NCI-H345 (cell line): ENCODE results near the gene TCF12.

Experiments used
- DNase-seq: peaks from one replicate; lab custom pipeline; 2025; lab: John Stamatoyannopoulos, UW

TCF12 gene

DNA sequence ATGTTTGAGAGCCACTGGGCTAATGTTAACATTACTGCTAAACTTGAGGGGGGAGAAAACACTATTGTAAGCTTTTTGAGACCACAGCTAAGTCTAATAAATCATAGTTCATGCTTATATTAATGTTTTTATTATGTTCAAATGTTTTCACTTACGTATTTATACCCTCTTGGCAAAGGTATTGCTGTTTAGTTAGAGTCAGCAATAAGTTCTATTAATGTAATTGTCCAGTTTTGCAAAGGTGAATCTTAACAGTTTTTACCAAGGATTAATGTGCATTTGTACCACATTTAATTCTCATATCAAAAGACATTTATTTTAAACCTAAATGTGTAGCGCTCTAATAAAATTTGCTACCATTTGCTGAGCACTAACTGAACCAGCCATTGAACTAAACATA, 251.2 kb downstream of the TCF12 start:
- DNase-seq: no peak

DNA sequence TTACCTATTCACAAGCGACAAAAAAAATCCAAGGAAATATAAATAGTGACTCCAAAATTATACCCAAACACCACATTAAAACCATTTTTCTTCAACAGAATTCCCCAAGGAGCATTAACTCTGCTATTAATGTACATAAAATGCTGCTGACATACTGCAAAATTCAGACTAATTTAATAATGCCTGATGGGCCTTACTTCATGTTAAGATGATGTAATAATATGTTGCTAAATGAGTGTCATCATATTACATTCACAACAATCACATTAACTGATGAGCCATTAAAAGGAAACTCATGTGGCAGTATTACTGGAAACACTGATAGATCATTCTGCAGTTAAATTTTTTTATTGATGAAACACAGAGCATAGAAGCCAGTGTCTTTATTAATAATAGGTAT, 253.0 kb downstream of the TCF12 start:
- DNase-seq: no peak

DNA sequence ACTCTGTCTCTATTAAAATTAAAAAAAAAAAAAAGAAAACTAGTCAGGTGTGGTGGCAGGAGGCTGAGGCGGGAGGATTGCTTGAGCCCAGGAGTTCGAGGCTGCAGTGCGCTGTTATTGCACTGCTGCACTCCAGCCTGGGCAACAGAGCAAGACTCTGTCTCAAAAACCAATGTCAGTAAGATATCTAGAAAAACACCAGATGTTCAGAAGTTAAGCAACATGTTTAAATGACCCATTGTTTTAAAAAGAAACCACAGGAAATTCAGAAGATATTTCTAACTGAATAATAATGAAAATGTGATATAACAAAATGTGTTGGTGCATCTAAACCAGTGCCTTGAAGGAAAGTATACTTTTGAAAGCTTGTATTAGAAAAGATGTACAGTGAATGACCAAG, 254.5 kb downstream of the TCF12 start:
- DNase-seq: no peak

DNA sequence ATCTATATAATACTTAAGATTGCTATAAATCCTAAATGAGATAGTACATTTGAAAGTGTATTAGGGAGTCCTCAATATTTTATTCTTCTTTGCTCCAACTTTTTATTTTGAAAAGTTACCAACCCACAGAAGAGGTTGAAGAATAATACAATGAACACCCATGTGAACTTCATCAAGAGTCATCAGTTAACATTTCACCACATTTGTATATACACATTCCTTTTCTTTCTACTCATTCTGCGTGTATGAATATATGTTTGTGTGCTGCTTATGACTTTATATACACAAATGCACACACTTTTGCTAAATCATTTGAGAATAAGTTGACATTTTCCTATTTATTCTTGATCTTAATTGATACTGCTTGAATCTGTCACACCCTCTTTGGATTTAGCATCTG, 264.6 kb downstream of the TCF12 start:
- no peak for DNase-seq

DNA sequence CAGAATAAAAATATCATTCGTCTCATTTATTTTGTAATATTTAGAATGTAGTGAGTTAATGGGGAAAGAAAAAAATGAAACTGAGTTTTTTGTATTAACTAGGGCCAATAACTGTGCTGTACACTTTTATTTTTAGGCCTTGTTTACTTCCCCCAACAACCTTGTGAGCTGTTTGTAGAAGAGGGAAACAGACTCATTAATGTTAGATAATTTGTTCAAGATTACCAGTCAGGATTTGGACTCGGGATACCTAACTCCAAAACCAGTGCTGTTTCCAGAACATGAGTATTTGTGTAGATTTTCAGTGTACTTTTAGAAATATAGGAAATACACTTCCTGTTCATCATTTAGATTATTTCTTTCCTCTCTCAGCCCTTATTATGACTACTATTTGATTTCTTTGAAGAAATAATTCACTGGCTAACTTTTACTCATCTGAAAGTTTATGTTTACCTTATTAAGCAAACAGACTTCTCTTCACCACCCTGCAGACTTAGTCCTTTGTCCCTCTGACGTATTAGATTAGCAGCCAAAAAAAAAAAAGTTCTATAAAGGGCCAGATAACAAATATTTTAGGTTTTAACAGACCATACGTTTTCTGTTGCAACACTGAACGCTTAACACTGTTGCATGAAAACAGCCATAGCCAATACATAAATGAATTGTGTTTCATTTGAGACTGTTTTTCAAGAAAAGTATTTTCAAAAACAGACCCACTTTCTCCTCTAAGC, 265.3 kb downstream of the TCF12 start:
- DNase-seq: no peak

DNA sequence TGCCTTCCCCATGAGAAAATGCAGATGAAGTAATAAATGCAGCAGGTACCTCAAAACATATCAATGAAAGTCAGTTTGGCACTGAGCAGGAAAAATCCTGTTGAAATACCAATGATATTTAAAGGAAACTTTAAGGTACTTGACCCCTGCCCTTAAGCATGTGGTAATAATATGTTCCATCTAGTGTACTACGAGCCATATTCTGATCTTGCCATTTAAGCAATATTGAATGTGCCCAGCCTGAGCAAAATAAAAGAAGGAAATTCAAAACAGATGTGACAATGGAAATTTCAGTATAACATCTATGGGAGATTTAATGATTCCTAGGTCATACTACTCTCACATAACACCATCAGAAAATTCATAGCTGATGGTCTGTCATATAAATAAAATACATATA, 266.1 kb downstream of the TCF12 start:
- no peak for DNase-seq

DNA sequence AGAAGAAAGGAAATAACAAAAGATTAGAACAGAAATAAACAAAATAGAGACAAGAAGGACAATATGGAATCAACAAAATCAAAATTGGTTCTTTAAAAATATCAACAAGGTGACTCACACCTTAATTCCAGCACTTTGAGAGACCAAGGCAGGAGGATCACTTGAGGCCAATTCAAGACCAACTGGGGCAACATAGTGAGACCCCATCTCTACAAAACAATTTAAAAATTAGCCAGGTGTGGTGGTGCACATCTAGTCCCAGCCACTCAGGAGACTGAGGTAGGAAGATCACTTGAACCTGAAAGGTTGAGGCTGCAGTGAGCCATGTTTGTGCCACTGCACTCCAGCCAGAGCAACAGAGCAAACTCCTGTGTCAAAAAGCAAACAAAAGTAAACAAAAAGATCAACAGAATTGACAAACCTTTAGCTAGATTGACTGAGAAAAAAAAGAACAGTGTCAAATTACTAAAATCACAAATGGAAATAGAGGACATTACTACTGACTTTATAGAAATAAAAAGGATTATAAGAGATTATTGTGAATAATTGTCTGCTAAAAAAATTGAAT, 267.1 kb downstream of the TCF12 start:
- DNase-seq: no peak

DNA sequence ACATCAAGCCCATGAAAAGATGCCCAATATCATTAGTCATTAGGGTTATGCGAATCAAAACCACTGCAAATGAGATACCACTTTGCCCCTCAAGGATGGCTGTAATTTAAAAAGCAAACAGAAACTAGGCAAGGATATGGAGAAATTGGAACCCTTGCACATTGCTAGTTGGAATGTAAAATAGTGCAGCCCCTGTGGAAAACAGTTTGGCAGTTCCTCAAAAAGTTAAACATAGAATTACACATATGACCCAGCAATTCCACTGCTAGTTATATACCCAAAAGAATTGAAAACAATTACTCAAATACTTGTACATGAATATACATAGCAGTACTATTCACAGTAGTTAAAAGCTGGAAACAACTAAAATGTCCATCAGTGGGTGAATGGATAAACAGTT, 271.0 kb downstream of the TCF12 start:
- DNase-seq: no peak

DNA sequence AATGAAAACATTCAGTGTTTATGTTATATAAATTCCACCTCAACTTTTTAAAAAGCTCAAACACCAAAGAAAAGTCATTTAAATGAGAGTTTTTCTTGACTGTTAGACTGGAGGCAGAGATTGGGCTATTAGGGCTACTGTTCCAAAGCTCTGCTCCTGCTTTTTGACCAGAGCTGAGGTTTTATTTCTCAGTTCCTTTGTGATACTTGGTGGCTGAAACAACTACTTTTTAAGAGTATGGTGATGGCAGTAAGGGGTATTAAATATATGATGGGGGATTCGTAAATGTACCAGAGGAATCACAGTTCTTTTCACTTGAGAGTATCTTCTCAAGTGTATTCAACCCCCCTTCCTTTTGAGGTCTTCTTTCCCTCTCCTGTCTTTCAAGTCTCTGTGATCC, 271.8 kb downstream of the TCF12 start:
- no peak for DNase-seq

DNA sequence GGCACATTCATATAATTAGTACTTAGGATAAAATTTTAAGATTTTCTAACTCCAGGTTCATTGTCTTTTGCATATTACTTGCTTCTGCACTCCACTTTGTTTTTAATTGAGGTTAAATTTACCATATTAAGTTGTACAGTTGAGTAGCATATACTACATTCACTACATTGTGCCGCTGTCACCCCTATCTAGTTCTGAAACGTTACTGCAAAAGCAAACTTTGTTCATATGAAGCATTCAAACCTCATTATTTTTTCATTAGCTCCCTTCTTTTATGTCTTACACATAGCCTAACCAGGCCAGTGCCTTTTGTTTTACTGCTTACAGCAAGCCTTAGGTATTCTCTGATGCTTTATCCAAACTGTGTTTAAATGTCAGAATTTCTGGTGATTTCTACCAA, 274.7 kb downstream of the TCF12 start:
- no peak for DNase-seq

DNA sequence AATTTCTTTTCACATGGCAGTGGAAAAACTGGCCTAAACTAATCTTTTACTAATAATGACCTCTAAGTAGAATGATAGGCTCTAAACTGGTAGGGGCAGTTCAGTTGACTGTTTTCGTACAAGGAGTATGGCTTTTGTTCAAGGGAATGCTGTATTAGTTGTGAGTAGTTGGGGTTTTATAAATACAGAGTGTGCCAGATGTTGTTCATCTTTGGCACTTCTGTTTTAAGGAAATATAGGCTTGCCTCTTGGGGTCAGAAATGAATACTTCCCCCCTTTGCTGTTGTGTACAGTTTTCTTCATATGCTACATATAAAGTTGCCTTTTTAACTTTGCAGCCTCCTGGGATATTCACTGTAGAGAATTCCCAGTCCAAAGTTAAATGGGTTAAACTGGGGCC, 276.9 kb downstream of the TCF12 start:
- no peak for DNase-seq

DNA sequence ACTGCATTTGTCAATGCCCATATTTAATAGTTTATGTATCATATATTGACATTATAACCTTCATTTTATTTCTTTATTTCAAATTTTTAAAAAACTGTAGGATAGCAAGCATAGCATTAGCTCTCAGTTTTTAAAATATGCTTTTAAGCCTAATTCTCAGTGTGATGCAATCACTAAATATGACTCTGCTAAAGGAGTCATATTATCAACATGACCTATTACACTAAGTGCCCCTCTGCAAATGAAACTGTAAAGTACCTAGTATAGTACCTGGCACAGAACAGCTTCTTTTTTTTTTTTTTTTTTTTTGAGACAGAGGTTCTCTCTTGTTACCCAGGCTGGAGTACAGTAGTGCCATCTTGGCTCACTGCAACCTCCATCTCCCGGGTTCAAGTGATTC, 278.4 kb downstream of the TCF12 start:
- no peak for DNase-seq

DNA sequence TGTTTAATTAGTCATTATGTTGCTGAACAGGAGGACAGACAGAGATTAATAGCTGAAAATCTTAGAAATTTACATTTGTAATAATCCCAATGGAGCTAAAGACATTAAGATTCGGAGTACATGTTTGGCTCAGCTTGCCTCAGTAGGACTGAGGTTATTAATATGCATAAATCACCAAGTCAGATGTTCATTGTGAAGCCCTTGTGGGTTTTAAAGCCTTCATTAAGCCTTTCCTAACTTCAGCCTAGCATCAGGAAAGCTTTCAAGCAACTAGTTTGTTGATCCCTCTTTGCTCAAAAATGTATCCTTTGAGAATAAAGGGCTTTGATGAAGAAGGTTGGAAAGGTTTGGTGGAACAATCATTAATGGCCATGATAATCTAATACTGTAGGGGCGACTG, 279.7 kb downstream of the TCF12 start:
- no peak for DNase-seq

DNA sequence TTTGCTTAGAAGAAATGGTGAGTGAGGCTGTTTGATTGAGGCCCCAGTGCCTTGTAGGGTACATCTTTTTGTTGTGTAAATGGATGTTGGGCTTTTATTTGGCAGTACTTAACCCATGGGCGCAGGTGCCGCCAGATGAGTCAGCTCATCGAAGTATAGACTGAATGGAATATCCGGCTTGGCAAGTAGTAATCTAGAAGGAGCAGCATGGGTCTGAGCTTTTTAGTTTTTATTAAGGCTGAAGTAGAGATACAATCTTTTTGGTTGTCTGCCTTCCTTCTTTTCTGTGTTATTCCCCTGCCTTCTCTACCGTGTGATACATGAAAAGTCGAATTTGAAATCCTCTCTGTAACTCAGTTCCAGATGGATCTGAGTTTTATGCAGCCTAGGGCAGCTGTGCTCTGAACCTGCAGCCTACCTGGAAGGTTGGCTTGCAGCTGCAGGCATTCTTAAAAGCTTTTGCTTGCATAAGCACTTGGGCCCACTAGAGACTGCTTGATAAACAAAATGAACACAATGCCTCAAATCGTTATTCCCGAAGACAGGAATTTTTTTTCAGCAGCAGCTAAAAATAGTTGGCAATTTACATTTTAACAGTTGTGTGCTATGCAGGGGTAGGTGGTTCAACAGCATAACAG, 280.3 kb downstream of the TCF12 start:
- DNase-seq: peak; percentile 91

DNA sequence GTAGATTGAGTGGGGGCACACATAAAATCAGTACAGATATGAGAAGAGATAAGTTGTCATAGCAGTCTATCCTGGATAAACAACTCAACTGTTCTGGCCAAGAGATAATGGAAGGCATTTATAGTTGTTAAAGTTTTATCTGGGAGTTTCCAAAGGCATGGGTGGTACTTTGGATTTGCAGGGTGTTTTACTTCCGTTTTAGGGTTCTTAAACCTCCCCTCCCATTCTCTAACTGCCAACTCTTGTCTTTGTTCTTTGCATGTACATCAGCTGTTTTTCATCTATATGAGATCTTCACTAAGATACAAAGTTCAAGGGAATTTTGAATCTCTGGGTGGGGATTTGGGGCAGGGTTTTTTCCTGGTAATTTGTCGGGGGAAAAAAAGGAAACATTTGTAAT, 283.1 kb downstream of the TCF12 start:
- DNase-seq: no peak

DNA sequence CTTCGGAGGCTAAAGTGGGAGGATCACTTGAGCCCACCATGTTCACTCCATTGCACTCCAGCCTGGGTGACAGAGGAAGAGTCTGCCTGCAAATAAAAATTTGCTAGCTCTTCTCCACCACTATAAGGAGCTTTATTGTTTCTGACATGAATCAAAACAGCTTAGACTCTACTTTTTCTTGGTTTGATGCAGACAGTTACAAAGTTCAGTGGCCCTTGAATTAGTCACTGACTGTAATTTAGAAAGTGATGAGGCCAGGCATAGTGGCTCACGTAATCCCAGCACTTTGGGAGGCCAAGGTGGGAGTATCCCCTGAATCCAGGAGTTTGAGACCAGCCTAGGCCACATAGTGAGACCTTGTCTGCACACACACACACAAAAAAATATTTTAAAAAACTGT, 285.5 kb downstream of the TCF12 start:
- DNase-seq: no peak

DNA sequence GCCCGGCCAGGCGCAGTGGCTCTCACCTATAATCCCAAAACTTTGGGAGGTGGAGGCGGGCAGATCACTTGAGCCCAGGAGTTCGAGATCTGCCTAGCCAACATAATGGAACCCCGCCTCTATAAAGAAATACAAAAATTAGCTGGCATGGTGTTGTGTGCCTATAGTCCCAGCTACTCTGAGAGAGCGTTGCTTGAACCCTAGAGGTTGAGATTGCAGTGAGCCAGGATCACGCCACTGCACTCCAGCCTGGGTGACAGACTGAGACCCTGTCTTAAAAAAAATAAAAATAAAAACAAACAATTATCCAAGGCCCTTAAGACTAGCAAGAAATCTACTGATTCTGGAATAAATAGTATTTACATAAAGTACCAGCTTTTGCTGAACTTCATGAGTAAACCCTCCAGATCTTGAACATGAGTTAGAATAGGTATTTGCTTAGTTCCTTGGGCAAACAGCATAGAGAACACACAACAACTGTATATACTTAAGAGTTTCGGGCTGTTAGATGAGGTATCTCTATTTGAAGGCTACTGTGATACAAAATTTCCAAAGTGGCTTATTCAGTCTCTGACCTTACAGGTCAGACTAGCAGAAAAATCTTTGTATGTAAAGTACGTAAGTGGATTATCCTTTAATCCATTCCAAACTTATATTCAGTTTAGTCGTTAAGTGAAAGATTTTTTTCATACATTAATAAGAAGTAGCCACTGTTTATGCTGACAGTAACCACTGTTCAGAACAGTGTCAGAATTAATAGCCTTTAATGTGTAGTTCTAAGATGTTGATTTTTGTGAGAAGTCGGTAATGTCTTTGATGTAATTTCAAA, 286.8 kb downstream of the TCF12 start:
- DNase-seq: no peak

DNA sequence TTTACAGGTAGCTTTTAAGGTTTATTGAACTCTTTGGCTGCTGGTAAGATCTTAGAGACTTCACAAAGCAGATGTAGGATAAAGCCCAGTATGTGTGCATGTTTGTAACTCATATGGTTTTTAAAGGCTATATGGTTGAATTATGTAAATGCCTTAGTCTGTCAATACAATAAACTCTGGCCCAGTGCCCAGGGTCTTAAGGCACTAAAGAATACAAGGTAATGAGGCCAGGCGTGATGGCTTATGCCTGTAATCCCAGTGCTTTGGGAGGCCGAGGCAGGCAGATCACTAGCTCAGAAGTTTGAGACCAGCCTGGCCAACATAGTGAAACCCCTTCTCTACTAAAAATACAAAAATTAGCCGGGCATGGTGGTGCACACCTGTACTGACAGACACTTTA, 287.6 kb downstream of the TCF12 start:
- DNase-seq: peak; percentile 71

DNA sequence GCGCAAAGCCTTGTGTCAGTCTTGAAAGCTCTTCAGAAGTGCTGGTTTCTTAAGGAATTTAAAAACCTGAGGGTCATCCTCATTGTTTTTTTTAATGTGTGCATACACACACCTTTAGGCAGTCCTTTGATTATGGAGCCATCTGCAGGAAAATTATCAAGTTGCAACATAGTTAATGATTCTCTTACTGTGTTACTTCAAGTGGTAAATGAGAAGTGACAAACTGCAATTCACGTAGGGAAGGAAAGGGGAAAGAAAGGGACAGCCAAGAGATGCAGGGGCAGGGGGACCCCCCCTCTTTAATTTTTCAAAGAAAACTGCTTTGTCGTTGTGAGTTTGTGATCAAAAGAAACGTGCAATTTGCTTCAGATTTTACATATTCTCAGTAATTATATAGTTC, 295.4 kb downstream of the TCF12 start:
- DNase-seq: peak; percentile 54

DNA sequence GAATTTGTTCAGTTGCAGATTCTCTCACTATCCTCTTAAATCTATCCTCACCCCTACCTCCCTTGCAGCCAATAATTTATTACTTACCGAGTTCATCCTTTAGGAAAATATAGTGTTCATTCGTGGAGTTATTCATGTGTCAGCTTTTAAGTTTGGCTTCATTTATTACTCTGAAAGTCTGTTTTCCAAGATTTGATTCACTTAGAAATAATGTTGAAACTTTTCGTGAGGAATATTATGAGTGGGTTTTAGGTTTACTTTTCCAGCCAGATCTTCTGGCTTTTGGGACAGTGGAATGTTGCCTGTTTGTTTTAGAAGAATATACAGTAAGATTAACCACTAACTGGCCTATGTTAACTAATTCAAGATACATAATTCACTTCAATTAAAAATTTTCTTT, 296.9 kb downstream of the TCF12 start:
- no peak for DNase-seq

DNA sequence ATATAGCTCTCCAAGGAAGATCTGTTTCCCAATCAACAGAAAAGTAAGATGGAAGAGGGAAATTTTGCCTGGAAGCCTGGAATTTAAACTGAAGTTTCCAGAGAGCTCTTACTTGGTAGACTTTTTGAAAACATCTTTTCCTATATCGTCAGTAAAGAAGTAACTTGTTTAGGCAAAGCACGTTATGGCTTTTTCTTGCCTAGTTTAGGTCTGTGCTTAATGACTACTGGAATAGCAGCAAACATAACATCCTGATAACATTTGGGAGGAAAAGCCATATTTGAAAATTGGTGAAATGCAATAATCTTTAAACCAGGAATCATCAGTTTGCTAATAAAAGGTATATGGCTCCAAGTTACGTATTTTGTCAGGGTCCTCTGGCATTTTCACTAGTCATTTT, 297.4 kb downstream of the TCF12 start:
- DNase-seq: no peak

DNA sequence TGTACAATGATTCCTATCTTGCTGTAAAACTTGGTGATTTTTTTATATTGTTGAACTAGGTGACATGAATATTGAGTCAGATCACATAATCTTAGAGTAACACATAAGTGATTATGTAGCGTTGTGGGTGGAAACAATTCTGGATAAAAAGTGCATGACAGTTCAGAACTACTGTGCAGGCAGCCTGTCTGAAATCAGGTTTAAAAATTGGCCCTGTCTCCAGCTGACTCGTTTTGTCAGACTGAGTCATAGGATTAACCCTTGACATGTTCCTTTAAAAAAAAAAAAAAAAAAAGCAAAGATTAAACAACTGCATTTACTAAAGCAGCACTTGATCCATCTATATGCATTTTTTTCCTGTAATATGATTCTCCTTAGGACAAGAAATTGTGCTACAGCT, 297.8 kb downstream of the TCF12 start:
- DNase-seq: no peak
